ENCODE measurements around the gene TSC22D3. TPM values are rescaled to one million over a fixed set of nuclear protein-coding genes. Genes with fewer than 3 reads are reported as not detected.

Gene TSC22D3
- total RNA-seq, 8 experiments from 2014 or later: 5.8 to 95.5 (median 56.0) TPM

- 40 to 90% (median 65%) methylated on average over 1 to 4 of the region's 5 CpGs; no CpG with 5 or more reads in 6 of the 10 experiments for WGBS, 10 experiments
- peaks cover 13 to 27% of the 10 kb centered on the region in 2 donors for H3K4me1 ChIP-seq (replicated peaks in 1 of 2)
- no peak for ATAC-seq (replicated peaks in 6 of 8)
- H3K27ac ChIP-seq: no peak overlapping the region
- in situ Hi-C loops (cut with MboI; ENCODE audit: low pct_unique_long_range_greater_than_20kb in 2 of 9, low sequenced_read_pairs in 9 of 9, unreplicated experiment in 9 of 9): no loop called here
- H3K4me3 ChIP-seq: no peak overlapping the region
Measured at GRCh38 chrX:107721966-107722707, 53.5 kb downstream of the TSC22D3 start.

- peaks cover 15 to 29% of the 10 kb centered on the region in 2 donors for H3K4me1 ChIP-seq (replicated peaks in 1 of 2)
- no peak overlapping the region for H3K27ac ChIP-seq
- in situ Hi-C loops (cut with MboI; ENCODE audit: low pct_unique_long_range_greater_than_20kb in 2 of 9, low sequenced_read_pairs in 9 of 9, unreplicated experiment in 9 of 9): no loop called here
- H3K4me3 ChIP-seq: no peak overlapping the region
- ATAC-seq (replicated peaks in 6 of 8): no peak
- 68 to 100% methylated on average over 3 to 6 of the region's 9 CpGs; no CpG with 5 or more reads in 8 of the 10 experiments for WGBS, 10 experiments
Measured at GRCh38 chrX:107721318-107721717, 54.3 kb downstream of the TSC22D3 start.

GRCh38 chrX:107718156-107718621 is 57.4 kb downstream of the TSC22D3 start:
- whole genome bisulfite sequencing, 10 experiments: 50% methylated on average over 2 of the region's 3 CpGs; no CpG with 5 or more reads in 9 of the 10 experiments
- peaks cover 16 to 20% of the 10 kb centered on the region in 2 donors for H3K4me1 ChIP-seq (replicated peaks in 1 of 2)
- H3K27ac ChIP-seq: no peak overlapping the region
- ATAC-seq (replicated peaks in 6 of 8): peak in 1 of 8 experiments; percentile 12
- H3K4me3 ChIP-seq: no peak overlapping the region
- in situ Hi-C loops (cut with MboI; ENCODE audit: low pct_unique_long_range_greater_than_20kb in 2 of 9, low sequenced_read_pairs in 9 of 9, unreplicated experiment in 9 of 9): no loop called here

GRCh38 chrX:107716816-107717700 is 58.5 kb downstream of the TSC22D3 start:
- WGBS, 10 experiments: 31 to 80% (median 39%) methylated on average over 2 to 9 of the region's 29 CpGs; no CpG with 5 or more reads in 7 of the 10 experiments
- ATAC-seq (replicated peaks in 6 of 8): peak; percentile 61 to 75 (median 68)
- in situ Hi-C loops (cut with MboI; ENCODE audit: low pct_unique_long_range_greater_than_20kb in 2 of 9, low sequenced_read_pairs in 9 of 9, unreplicated experiment in 9 of 9): no loop called here
- Histone ChIP-seq H3K4me3 (peak overlapping the region; percentile 53 to 84 (median 61)), H3K27ac (peak overlapping the region; percentile 79 to 84), H3K4me1 (replicated peaks in 1 of 2) (peaks cover 16 to 20% of the 10 kb centered on the region in 2 donors)

GRCh38 chrX:107716118-107716684 is 59.4 kb downstream of the TSC22D3 start:
- in situ Hi-C loops (cut with MboI; ENCODE audit: low pct_unique_long_range_greater_than_20kb in 2 of 9, low sequenced_read_pairs in 9 of 9, unreplicated experiment in 9 of 9): no loop called here
- H3K4me3 ChIP-seq: peak overlapping the region; percentile 53 to 84 (median 61)
- peaks cover 16 to 20% of the 10 kb centered on the region in 2 donors for H3K4me1 ChIP-seq (replicated peaks in 1 of 2)
- WGBS, 10 experiments: 6 to 34% methylated on average over 7 to 12 of the region's 52 CpGs; no CpG with 5 or more reads in 8 of the 10 experiments
- H3K27ac ChIP-seq: peak overlapping the region; percentile 79 to 84
- ATAC-seq (replicated peaks in 6 of 8): peak; percentile 20 to 81 (median 75)

- in situ Hi-C loops (cut with MboI; ENCODE audit: low pct_unique_long_range_greater_than_20kb in 2 of 9, low sequenced_read_pairs in 9 of 9, unreplicated experiment in 9 of 9): no loop called here
- ATAC-seq (replicated peaks in 6 of 8): peak in 6 of 8 experiments; percentile 3 to 19 (median 11)
Measured at GRCh38 chrX:107715331-107716117, 60.1 kb downstream of the TSC22D3 start.

GRCh38 chrX:107714206-107714891 is 61.2 kb downstream of the TSC22D3 start:
- Histone ChIP-seq H3K4me1 (replicated peaks in 1 of 2) (peaks cover 20% of the 10 kb centered on the region in 2 donors), H3K4me3 (no peak overlapping the region), H3K27ac (no peak overlapping the region)
- in situ Hi-C loops (cut with MboI; ENCODE audit: low pct_unique_long_range_greater_than_20kb in 2 of 9, low sequenced_read_pairs in 9 of 9, unreplicated experiment in 9 of 9): no loop called here
- ATAC-seq (replicated peaks in 6 of 8): no peak
- WGBS, 10 experiments: 80 to 83% methylated on average over 1 to 2 of the region's 9 CpGs; no CpG with 5 or more reads in 8 of the 10 experiments

More at GRCh38 chrX:107715331-107716117, 60.1 kb downstream of the TSC22D3 start:
- peaks cover 20% of the 10 kb centered on the region in 2 donors for H3K4me1 ChIP-seq (replicated peaks in 1 of 2)
- whole genome bisulfite sequencing, 10 experiments: 17% methylated on average over 1 to 9 of the region's 15 CpGs; no CpG with 5 or more reads in 8 of the 10 experiments
- peak overlapping the region; percentile 53 to 84 (median 61) for H3K4me3 ChIP-seq
- H3K27ac ChIP-seq: peak overlapping the region; percentile 79 to 84

- in situ Hi-C loops (cut with MboI; ENCODE audit: low pct_unique_long_range_greater_than_20kb in 2 of 9, low sequenced_read_pairs in 9 of 9, unreplicated experiment in 9 of 9): no loop called here
- Histone ChIP-seq H3K4me1 (replicated peaks in 1 of 2) (peaks cover 20% of the 10 kb centered on the region in 2 donors), H3K27ac (no peak overlapping the region), H3K4me3 (no peak overlapping the region)
- WGBS, 10 experiments: 54 to 100% (median 56%) methylated on average over 3 to 5 of the region's 9 CpGs; no CpG with 5 or more reads in 7 of the 10 experiments
- ATAC-seq (replicated peaks in 6 of 8): no peak
Measured at GRCh38 chrX:107713543-107714205, 61.9 kb downstream of the TSC22D3 start.

- Histone ChIP-seq H3K4me1 (replicated peaks in 1 of 2) (peaks cover 15 to 17% of the 10 kb centered on the region in 2 donors), H3K4me3 (no peak overlapping the region), H3K27ac (no peak overlapping the region)
- WGBS, 10 experiments: no CpG with 5 or more reads among the region's 2 CpGs
- no peak for ATAC-seq (replicated peaks in 6 of 8)
- in situ Hi-C loops (cut with MboI; ENCODE audit: low pct_unique_long_range_greater_than_20kb in 2 of 9, low sequenced_read_pairs in 9 of 9, unreplicated experiment in 9 of 9): no loop called here
Measured at GRCh38 chrX:107713203-107713542, 62.4 kb downstream of the TSC22D3 start.

GRCh38 chrX:107712231-107713202 is 63.1 kb downstream of the TSC22D3 start:
- in situ Hi-C loops (cut with MboI; ENCODE audit: low pct_unique_long_range_greater_than_20kb in 2 of 9, low sequenced_read_pairs in 9 of 9, unreplicated experiment in 9 of 9): no loop called here
- Histone ChIP-seq H3K4me3 (no peak overlapping the region), H3K27ac (no peak overlapping the region), H3K4me1 (replicated peaks in 1 of 2) (peaks cover 10% of the 10 kb centered on the region in 2 donors)
- ATAC-seq (replicated peaks in 6 of 8): no peak
- 10 to 50% (median 33%) methylated on average over 2 to 5 of the region's 13 CpGs; no CpG with 5 or more reads in 7 of the 10 experiments for WGBS, 10 experiments
